Lower leg skin (tissue), 3 donors: Measurements from ENCODE around the gene WBP2NL.

Source experiments
- CTCF ChIP-seq, 3 donors: fragments of 450-650 bp; IDR thresholded peaks; one replicate each; pipeline ENCODE4 v1.5.1; 2016; ENCODE audit warnings: antibody characterized with exemption in 3 of 3, mild to moderate bottlenecking in 3 of 3, moderate library complexity in 2 of 3
- POLR2A ChIP-seq, 2 donors: fragments of 450-650 bp; IDR thresholded peaks; one replicate each; pipeline ENCODE4 v1.6.1; 2016 to 2017; ENCODE audit warnings: antibody characterized with exemption in 2 of 2, mild to moderate bottlenecking in 1 of 2, moderate library complexity in 1 of 2

GRCh38 chr22:42035256-42035655, 36.7 kb downstream of the WBP2NL start:
- TF ChIP-seq CTCF (IDR thresholded peaks at IDR 0.05) = no peak
- TF ChIP-seq POLR2A (IDR thresholded peaks at IDR 0.05) = no peak
